Colon (tissue), 2 donors: ENCODE measurements around the gene MAEL.

ENCODE experiments used
- FAIRE-seq: peaks from 2 replicates; lab custom pipeline; 2012; peaks lifted over from hg19 to GRCh38; lab: Jason Lieb, UNC
- donor health status: control.
- donor health status: control.

MAEL gene

GRCh38 chr1:167056529-167057231 is 67.6 kb downstream of the MAEL start:
- FAIRE-seq: no peak

- FAIRE-seq: no peak
These were observed 68.2 kb downstream of the MAEL start for GRCh38 chr1:167057241-167057688.

GRCh38 chr1:167059045-167059808 is 70.1 kb downstream of the MAEL start:
- FAIRE-seq: no peak

GRCh38 chr1:167059809-167060107 is 70.7 kb downstream of the MAEL start:
- FAIRE-seq: no peak

- FAIRE-seq: no peak
These were observed 71.3 kb downstream of the MAEL start for GRCh38 chr1:167060141-167061072.

- no peak for FAIRE-seq
These were observed 72.0 kb downstream of the MAEL start for GRCh38 chr1:167061073-167061464.

GRCh38 chr1:167064621-167065020 is 75.5 kb downstream of the MAEL start:
- no peak for FAIRE-seq

GRCh38 chr1:167065471-167065870 is 76.4 kb downstream of the MAEL start:
- no peak for FAIRE-seq

GRCh38 chr1:167066333-167067122 is 77.4 kb downstream of the MAEL start:
- no peak for FAIRE-seq

- no peak for FAIRE-seq
These were observed 78.8 kb downstream of the MAEL start for GRCh38 chr1:167067904-167068303.

- FAIRE-seq: no peak
These were observed 79.7 kb downstream of the MAEL start for GRCh38 chr1:167068761-167069160.

- no peak for FAIRE-seq
These were observed 82.2 kb downstream of the MAEL start for GRCh38 chr1:167071286-167071685.
